GM18909 (cell line): ENCODE measurements around the gene ZNF385A.

ENCODE experiments used
- ATAC-seq: cut with Tn5 transposase; IDR thresholded peaks from one replicate; pipeline ENCODE4 v1.9.1; 2021; ENCODE audit warnings: mild to moderate bottlenecking; ENCODE audit not compliant: unreplicated experiment, poor library complexity

The ZNF385A gene

GRCh38 chr12:54384591-54385041, at the start of gene ZNF385A:
Gene ZNF385A (minus strand): TSS chr12:54384733. CDS start chr12:54384514, 219 bp downstream.
- ATAC-seq, result peak; percentile 56

GRCh38 chr12:54432815-54433164, 48.3 kb upstream of the ZNF385A start:
- ATAC-seq, result no peak

GRCh38 chr12:54431911-54432814, 47.6 kb upstream of the ZNF385A start:
- ATAC-seq, result no peak

- no peak for ATAC-seq
These were observed 46.0 kb upstream of the ZNF385A start for GRCh38 chr12:54430471-54431069.

GRCh38 chr12:54429014-54429471, 44.5 kb upstream of the ZNF385A start:
- no peak for ATAC-seq

GRCh38 chr12:54428050-54429013, 43.8 kb upstream of the ZNF385A start:
- ATAC-seq, result no peak

GRCh38 chr12:54427106-54427505, 42.6 kb upstream of the ZNF385A start:
- ATAC-seq, result no peak

- ATAC-seq, result no peak
These were observed 42.2 kb upstream of the ZNF385A start for GRCh38 chr12:54426690-54427089.

- no peak for ATAC-seq
These were observed 41.2 kb upstream of the ZNF385A start for GRCh38 chr12:54425702-54426101.

GRCh38 chr12:54424224-54424623, 39.7 kb upstream of the ZNF385A start:
- no peak for ATAC-seq

GRCh38 chr12:54423816-54424150, 39.2 kb upstream of the ZNF385A start:
- ATAC-seq, result no peak

- no peak for ATAC-seq
These were observed 37.3 kb upstream of the ZNF385A start for GRCh38 chr12:54421879-54422250.

GRCh38 chr12:54421175-54421878, 36.8 kb upstream of the ZNF385A start:
- ATAC-seq, result no peak

- ATAC-seq, result no peak
These were observed 36.2 kb upstream of the ZNF385A start for GRCh38 chr12:54420766-54421144.

GRCh38 chr12:54419088-54419887, 34.8 kb upstream of the ZNF385A start, which contains the start of gene ITGA5:
Gene ITGA5 (minus strand): TSS chr12:54419266. CDS start chr12:54419198, 68 bp downstream.
- no peak for ATAC-seq

GRCh38 chr12:54418441-54419087, 34.0 kb upstream of the ZNF385A start:
- no peak for ATAC-seq

GRCh38 chr12:54417712-54418440, 33.3 kb upstream of the ZNF385A start:
- no peak for ATAC-seq
